IgD-negative memory B cell (primary cell): ENCODE results near the gene CFAP221. TPM values are rescaled to one million over a fixed set of nuclear protein-coding genes. Genes with fewer than 3 reads are reported as not detected.

ENCODE experiments used
- H3K27ac Mint-ChIP-seq, 3 donors: one replicate each; pipeline ENCODE4 v1.8.0; 2020 to 2022; ENCODE audit warnings: mild to moderate bottlenecking in 3 of 3, mixed read lengths in 3 of 3, moderate library complexity in 1 of 3
- H3K27me3 Mint-ChIP-seq: one replicate; pipeline ENCODE4 v1.8.0; 2021; ENCODE audit warnings: mixed read lengths
- H3K36me3 Mint-ChIP-seq: one replicate; pipeline ENCODE4 v1.8.0; 2020; ENCODE audit warnings: mild to moderate bottlenecking, mixed read lengths
- H3K4me1 Mint-ChIP-seq, 3 donors: one replicate each; pipeline ENCODE4 v1.8.0; 2020 to 2022; ENCODE audit warnings: mixed read lengths in 3 of 3, mild to moderate bottlenecking in 1 of 3
- H3K4me3 Mint-ChIP-seq, 4 donors: one replicate each; pipeline ENCODE4 v1.8.0; 2020 to 2022; ENCODE audit warnings: mild to moderate bottlenecking in 4 of 4, mixed read lengths in 4 of 4, moderate library complexity in 3 of 4
- H3K9me3 Mint-ChIP-seq, 3 donors: one replicate each; pipeline ENCODE4 v1.8.0; 2020 to 2021; ENCODE audit warnings: mixed read lengths in 3 of 3, mild to moderate bottlenecking in 1 of 3
- polyA plus RNA-seq: library from polyadenylated mRNA; unstranded; fragments of 300-500 nt; fragmentation: Illumina TruSeq; gene quantifications from one replicate; pipeline ENCODE4 v1.2.3, GENCODE V29; 2021

Gene CFAP221
- polyA plus RNA-seq, 1 donor from 2014 or later: not detected

DNA sequence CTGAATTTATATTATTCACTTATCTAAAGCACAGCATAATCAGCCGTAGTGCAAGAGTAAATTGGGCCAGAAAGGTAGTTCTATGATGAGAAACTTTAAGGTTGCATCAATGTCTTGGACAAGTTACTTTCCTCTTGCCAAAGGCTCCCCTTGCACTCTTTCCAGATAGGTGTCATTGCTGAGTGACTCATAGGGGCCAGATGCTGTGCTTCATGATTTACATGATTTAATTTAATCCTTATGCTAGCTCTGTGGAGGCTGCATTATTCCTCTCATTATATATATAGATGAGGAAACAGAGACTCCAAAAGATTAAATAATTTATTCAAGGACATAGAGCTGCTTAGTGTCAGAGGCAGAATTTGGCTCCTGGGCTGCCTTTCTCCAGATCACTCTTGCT lies 5.0 kb downstream of the CFAP221 start:
- Mint-ChIP-seq H3K4me1 (peaks cover 0 to 3% (median 0%) of the 10 kb centered on the region in 3 donors), H3K36me3 (peaks cover 2% of the 10 kb centered on the region), H3K27ac (no peak overlapping the region), H3K27me3 (peaks cover 20% of the 10 kb centered on the region), H3K4me3 (no peak overlapping the region), H3K9me3 (peaks cover 0 to 2% (median 0%) of the 10 kb centered on the region in 3 donors)

DNA sequence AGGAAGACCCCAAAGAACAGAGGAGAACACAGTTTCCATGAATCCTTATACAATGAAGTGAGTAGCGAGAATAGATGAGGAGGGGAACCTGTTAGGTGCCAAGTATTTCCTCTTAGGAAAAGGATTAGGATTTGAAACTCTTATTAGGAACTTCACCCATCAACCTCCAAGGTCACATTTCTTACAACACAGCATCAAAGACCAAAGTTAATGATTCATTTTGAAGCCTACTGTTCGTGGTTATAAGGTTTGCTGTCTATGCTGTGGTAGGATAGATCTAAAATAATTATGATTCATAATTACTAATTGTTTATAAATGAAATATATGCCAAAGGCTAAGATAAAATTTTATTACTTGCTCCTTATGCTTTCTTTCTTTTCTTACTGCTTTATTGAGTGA lies 6.1 kb downstream of the CFAP221 start:
- H3K9me3 Mint-ChIP-seq: peaks cover 0 to 2% (median 0%) of the 10 kb centered on the region in 3 donors
- no peaks in the 10 kb centered on the region for H3K36me3 Mint-ChIP-seq
- H3K27me3 Mint-ChIP-seq: peaks cover 19% of the 10 kb centered on the region
- no peak overlapping the region for H3K27ac Mint-ChIP-seq
- no peak overlapping the region for H3K4me3 Mint-ChIP-seq
- H3K4me1 Mint-ChIP-seq: no peaks in the 10 kb centered on the region

DNA sequence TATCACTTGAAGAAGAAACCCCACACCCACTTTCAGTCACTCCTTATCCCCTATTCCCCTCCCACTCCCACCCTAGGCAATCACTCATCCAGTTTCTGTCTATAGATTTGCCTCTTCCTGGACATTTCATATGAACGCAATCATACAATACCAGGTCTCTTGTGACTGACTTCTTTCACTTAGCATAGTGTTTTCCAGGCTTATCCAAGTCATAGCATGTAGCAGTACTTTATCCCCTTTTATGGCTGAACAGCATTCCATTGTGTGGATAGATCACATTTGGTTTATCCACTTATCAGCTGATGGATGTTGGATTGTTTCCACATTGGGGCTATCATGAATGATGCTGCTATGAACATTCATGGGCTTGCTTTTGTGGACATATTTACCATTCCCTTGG lies 6.6 kb downstream of the CFAP221 start:
- Mint-ChIP-seq H3K27ac (no peak overlapping the region), H3K36me3 (no peaks in the 10 kb centered on the region), H3K27me3 (peaks cover 16% of the 10 kb centered on the region), H3K4me1 (no peaks in the 10 kb centered on the region), H3K4me3 (no peak overlapping the region), H3K9me3 (no peaks in the 10 kb centered on the region)

DNA sequence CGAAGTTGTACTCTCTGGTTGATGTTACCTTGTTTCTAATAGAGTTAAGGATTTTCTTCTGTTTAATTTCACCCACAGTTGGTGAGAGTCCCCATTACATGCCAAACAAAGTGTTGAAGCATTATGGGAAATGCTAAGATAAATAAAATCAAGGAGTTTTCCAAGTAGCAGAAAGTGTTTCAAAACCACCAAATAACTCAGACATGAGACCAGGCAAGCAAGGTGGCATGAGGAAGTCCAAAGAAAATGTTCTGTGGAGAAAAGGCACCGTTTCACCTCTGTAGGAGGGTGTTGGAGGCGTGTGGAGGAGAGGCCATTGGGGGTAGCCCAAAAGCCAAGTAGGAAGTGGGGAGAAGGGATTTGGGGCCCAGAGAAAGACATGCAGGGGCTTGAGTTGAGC lies 8.7 kb downstream of the CFAP221 start:
- Mint-ChIP-seq H3K36me3 (no peaks in the 10 kb centered on the region), H3K4me1 (no peaks in the 10 kb centered on the region), H3K27me3 (peaks cover 2% of the 10 kb centered on the region), H3K4me3 (no peak overlapping the region), H3K27ac (peak overlapping the region in 1 of 3 donors; percentile 31), H3K9me3 (no peaks in the 10 kb centered on the region)

DNA sequence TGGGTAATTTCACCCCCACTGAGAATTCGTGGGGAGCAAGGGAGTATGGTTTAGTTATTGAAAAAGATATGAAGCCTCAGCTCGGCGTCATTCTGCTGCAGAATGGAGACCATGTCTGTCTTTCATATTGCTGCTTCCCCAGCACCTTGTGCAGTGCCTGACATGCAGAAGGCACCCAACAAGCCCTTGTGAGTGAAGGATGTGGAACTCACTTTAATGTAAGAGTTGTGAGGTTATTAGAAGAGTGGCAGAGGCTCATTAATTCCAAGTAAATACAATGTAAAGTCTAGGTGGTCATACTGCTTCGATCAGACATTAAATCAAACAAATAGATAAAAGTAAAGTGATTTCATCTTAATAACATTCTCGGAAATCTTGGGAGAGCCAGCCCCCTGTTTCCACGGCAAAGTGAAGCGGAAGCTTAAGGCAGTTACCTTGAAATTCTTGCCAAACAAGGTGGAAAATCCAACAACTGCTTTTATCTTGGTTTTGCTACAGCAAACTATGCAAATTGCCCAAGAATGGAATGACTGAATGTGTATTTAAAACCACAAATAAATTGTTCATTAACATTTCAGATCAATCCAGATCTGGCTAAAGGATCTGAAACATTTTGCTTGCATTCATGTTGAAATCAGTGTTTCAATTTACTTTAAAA lies 9.6 kb downstream of the CFAP221 start:
- H3K4me3 Mint-ChIP-seq: no peak overlapping the region

DNA sequence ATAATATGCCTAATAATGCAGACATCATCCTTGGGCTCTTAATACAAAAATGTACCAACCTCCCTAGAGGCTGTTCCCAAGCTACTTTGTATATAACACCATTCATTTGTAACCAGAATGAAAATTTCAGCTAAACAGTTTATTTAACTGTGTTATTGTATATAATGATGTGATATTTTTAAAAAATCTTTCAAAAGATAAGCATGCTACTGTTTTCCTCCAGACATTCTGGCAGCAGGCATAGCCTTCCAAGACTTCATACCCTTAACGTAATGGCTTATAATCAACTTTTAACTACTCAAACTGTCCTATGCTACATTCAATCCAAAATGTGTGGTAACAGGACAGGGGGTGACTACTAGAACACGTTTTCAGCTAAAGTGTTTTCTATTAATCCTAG lies 21.2 kb downstream of the CFAP221 start:
- no peak overlapping the region for H3K27ac Mint-ChIP-seq

More for the DNA sequence above, 9.6 kb downstream of the CFAP221 start:
- Mint-ChIP-seq H3K27ac (no peak overlapping the region), H3K9me3 (no peaks in the 10 kb centered on the region), H3K36me3 (no peaks in the 10 kb centered on the region), H3K4me1 (no peaks in the 10 kb centered on the region), H3K27me3 (peaks cover 2% of the 10 kb centered on the region)

DNA sequence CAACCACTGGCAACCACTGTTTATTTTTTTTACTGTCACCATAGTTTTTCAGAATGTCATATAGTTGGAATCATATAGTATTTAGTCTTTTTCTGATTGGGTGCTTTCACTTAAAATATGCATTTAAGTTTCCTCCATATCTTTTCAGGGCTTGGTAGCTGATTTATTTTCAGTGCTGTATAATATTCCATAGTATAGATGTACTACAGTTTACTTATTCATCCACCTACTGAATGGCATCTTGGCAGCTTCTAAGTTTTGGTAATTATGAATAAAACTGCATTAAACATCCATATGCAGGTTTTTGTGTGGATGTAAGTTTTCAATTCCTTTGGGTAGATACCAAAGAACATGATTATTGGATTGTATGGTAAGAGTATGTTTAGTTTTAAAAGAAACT lies 23.0 kb downstream of the CFAP221 start:
- H3K27me3 Mint-ChIP-seq: peaks cover 4% of the 10 kb centered on the region
- no peak overlapping the region for H3K4me3 Mint-ChIP-seq
- H3K36me3 Mint-ChIP-seq: no peaks in the 10 kb centered on the region
- H3K27ac Mint-ChIP-seq: no peak overlapping the region
- peaks cover 2 to 18% (median 5%) of the 10 kb centered on the region in 3 donors for H3K9me3 Mint-ChIP-seq
- no peaks in the 10 kb centered on the region for H3K4me1 Mint-ChIP-seq

More for the DNA sequence above, 21.2 kb downstream of the CFAP221 start:
- peaks cover 2 to 17% (median 5%) of the 10 kb centered on the region in 3 donors for H3K9me3 Mint-ChIP-seq
- no peaks in the 10 kb centered on the region for H3K36me3 Mint-ChIP-seq
- H3K4me1 Mint-ChIP-seq: no peaks in the 10 kb centered on the region
- no peak overlapping the region for H3K4me3 Mint-ChIP-seq
- H3K27me3 Mint-ChIP-seq: peaks cover 1% of the 10 kb centered on the region

DNA sequence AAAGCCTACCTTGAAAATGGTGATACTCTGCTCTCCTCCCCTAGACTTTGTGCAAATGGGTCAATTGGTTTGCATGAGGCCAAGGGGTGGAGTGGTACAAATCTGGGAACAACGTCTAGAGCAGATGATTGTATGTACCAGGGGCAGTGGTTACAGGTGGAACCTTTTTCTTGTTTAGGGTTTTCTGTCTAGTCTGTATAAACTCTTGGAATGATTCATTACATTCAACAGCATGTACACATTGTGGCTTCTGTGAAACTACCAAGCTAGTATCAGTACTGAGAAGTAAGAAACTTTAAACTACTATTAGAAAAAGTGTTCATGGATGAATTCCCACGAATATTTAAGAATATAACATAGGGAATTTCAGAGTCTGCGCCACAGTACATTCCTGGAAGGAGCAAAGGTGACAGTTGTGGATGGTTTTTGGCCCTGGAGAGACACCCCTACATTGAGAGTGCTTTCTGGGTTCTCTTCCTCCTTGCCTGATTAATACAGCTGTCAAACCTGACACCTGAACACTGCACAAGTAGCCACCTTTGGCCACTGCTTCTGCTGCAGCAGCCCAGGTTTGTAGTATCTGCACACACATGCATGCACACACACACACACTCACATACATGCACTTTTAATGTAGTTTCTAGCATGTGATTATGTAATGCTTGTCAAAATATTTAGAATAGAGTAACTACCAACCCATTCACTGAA lies 30.0 kb downstream of the CFAP221 start:
- H3K36me3 Mint-ChIP-seq: peaks cover 2% of the 10 kb centered on the region
- peaks cover 2 to 9% (median 2%) of the 10 kb centered on the region in 3 donors for H3K9me3 Mint-ChIP-seq
- peaks cover 5% of the 10 kb centered on the region for H3K27me3 Mint-ChIP-seq
- H3K4me3 Mint-ChIP-seq: no peak overlapping the region
- no peak overlapping the region for H3K27ac Mint-ChIP-seq
- H3K4me1 Mint-ChIP-seq: no peaks in the 10 kb centered on the region

DNA sequence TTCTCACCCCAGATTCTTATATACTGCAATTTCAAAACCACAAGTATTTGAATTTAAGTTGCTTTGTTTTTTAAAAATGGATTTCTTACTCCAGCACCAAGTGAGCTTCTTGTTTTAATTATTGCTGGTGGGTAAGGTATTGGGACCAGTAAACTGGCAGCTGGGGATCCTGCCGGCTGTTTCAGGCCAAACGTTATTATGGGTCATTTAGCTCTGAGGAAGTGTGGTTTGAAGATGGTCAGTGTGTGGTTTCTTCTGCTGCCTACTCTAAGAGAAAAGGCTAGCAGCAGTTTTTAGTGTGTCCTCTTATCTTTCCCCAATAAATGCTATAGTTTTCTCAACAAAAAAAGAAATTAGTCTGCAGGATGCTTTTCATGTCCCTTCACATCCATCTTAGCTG lies 30.6 kb downstream of the CFAP221 start:
- H3K4me3 Mint-ChIP-seq: no peak overlapping the region
- H3K27ac Mint-ChIP-seq: no peak overlapping the region
- peaks cover 0 to 4% (median 2%) of the 10 kb centered on the region in 3 donors for H3K9me3 Mint-ChIP-seq
- H3K36me3 Mint-ChIP-seq: peaks cover 2% of the 10 kb centered on the region
- H3K4me1 Mint-ChIP-seq: no peaks in the 10 kb centered on the region
- peaks cover 5% of the 10 kb centered on the region for H3K27me3 Mint-ChIP-seq

DNA sequence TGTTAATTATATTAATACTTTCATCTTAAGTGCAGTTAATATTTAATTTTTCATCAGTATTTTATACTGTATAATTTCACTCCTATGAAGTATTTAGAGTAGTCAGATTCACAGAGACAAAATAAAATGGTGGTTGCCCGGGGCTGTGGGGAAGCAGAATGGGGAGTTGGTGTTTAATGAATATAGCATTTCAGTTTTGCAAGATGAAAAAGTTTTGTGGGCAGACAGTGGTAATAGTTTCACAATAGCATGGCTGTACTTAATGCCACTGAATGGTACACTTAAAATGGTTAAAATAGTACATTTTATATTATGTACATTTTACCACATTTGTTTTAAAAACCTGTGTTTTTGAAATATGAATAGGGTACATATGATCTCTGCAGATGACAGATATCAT lies 31.2 kb downstream of the CFAP221 start:
- Mint-ChIP-seq H3K27me3 (peaks cover 6% of the 10 kb centered on the region), H3K9me3 (peaks cover 0 to 2% (median 1%) of the 10 kb centered on the region in 3 donors), H3K4me1 (no peaks in the 10 kb centered on the region), H3K36me3 (peaks cover 2% of the 10 kb centered on the region), H3K27ac (no peak overlapping the region), H3K4me3 (no peak overlapping the region)

DNA sequence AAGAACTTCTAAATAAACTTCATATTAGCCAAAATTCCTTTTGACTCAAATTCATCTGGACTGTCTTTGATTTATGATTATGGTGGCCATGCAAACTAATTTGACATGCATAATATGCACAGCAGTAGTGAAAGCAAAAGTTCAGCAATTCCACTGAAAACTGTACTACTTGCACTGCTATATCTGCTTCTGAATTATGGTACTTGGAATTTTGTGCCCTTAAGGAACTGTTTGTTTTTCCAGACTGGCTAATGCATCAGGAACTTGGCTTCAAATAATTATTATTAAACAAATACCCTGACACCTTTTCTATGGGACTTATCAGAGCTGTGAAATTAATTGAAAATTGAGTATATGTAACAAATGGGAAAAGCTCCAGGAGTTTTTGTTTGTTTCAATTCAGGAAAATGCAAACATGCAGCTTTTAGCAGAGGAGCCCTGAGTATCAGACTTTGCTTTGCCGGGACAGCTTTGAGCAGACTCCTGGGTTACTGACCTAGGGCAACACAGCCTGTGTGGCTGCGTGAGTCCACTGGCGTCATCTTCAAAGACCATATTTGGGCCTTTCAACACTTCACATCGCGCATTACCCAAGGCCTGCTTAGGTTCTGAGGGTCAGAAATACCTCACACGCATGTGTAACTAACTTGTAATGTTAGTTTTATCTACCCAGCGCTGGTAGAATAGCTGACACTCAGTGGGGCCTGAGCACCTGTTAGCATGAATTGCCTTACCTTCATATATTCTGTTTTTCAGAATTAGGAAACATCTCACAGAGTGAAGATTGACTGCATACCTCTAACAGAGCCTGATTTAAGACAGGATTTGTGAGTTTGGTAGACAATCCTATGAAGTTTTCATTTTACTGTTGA lies 35.4 kb downstream of the CFAP221 start:
- Mint-ChIP-seq H3K27ac (no peak overlapping the region), H3K27me3 (peaks cover 4% of the 10 kb centered on the region), H3K4me1 (no peaks in the 10 kb centered on the region), H3K9me3 (peaks cover 0 to 4% (median 3%) of the 10 kb centered on the region in 3 donors), H3K36me3 (peaks cover 2% of the 10 kb centered on the region), H3K4me3 (no peak overlapping the region)

DNA sequence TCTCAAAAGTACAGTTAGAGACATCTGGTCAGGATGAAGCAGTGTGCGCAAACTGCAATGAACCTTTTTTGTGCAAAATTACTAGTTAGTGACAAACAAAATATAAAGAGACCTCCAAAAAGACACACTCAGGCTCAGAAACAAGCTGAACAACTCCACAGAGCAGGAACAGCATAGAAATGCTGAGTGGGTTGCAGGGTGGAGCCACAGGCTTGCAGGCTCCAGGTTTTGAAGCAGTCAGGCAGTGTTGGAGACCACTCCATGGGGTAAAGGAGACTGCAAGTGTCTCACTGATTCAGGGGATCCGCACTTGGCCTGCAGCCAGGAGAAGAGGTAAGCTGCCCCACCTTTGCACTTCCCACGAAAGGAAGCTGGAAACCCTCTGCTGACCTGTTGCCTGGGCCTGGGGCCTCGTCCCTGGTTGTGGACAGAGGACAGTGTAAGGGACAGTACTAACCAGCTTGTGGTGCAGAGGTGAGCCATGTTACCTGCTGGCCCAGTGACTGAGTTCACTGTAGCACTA lies 36.4 kb downstream of the CFAP221 start:
- H3K4me1 Mint-ChIP-seq: no peaks in the 10 kb centered on the region
- no peak overlapping the region for H3K27ac Mint-ChIP-seq
- no peak overlapping the region for H3K4me3 Mint-ChIP-seq
- H3K36me3 Mint-ChIP-seq: no peaks in the 10 kb centered on the region
- H3K27me3 Mint-ChIP-seq: peaks cover 2% of the 10 kb centered on the region
- H3K9me3 Mint-ChIP-seq: peaks cover 0 to 4% (median 3%) of the 10 kb centered on the region in 3 donors

DNA sequence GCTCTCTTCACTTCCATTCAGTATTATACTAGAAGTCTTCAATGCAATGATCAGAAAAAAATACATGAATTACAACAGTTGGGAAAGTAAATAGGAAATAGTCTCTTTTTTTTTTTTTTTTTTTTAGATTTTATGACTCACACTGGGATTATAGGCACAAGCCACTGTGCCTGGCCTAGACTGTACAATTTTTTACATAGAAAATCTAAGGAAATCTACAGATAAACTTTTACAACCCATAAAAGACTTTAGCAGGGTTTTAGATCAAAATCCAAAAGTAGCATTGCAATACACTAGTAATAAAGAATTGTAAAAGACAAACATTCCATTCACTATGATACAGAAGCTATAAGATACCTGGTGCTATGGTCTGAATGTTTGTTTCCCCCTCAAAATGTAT lies 39.0 kb downstream of the CFAP221 start:
- Mint-ChIP-seq H3K27me3 (peaks cover 2% of the 10 kb centered on the region), H3K27ac (peak overlapping the region in 1 of 3 donors; percentile 39), H3K36me3 (no peaks in the 10 kb centered on the region), H3K9me3 (peaks cover 0 to 4% (median 3%) of the 10 kb centered on the region in 3 donors), H3K4me3 (no peak overlapping the region), H3K4me1 (no peaks in the 10 kb centered on the region)

DNA sequence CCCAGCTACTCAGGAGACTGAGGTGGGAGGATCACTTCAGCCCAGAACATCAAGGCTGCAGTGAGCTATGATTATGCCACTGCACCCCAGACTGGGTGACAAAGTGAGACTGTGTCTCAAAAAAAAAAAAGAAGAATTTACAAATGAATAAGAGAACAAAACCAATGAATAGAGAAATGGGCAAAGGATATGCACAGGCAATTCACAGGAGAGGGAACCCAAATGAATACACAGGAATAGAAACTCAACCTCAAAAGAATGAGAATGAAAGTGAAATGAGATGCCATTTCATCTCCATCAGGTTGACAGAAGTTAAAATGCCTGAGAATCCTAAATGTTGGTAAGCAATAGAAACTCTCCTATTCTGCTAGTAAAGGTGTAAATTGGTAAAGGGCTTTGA lies 40.2 kb downstream of the CFAP221 start:
- H3K4me1 Mint-ChIP-seq: no peaks in the 10 kb centered on the region
- H3K4me3 Mint-ChIP-seq: no peak overlapping the region

DNA sequence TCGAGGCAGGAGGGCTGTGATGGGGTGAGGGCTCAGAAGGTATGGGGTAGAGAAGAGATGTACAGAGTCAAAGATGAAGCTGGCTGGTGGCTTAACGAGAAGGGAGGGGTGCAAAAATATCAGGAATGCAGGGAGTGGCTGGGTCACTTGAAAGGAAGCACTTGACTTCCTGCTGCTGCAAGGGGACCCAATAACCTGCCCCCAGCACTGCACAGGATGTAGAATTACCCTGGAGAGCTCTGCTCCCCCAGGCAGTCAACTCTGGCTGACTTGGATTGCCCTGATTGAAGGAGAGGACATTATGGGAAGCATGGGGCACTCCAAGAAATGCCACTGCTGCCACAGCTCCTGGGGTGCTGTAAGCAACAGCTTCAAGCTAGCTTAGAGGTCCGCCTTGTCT lies 41.8 kb downstream of the CFAP221 start:
- Mint-ChIP-seq H3K27ac (no peak overlapping the region), H3K36me3 (no peaks in the 10 kb centered on the region), H3K4me3 (no peak overlapping the region), H3K4me1 (no peaks in the 10 kb centered on the region), H3K9me3 (peaks cover 0 to 5% (median 2%) of the 10 kb centered on the region in 3 donors), H3K27me3 (peaks cover 3% of the 10 kb centered on the region)

More for the DNA sequence above, 40.2 kb downstream of the CFAP221 start:
- Mint-ChIP-seq H3K27me3 (peaks cover 2% of the 10 kb centered on the region), H3K36me3 (no peaks in the 10 kb centered on the region), H3K9me3 (peaks cover 0 to 3% (median 2%) of the 10 kb centered on the region in 3 donors), H3K27ac (peak overlapping the region in 1 of 3 donors; percentile 59)
